HCT116 (cell line): ENCODE results near the gene THSD4. TPM values are rescaled to one million over a fixed set of nuclear protein-coding genes. Genes with fewer than 3 reads are reported as not detected.

ENCODE experiments used
- ATAC-seq: fragments of 200-7000 bp; cut with Tn5 transposase; 2 replicates; pipeline ENCODE4 v1.9.1; 2020; ENCODE audit warnings: mild to moderate bottlenecking, moderate library complexity
- BruUV-seq: library from RNA; stranded (reverse); fragments of 400-500 nt; replicated peaks from 2 replicates; lab custom pipeline; 2021; lab: Mats Ljungman, UMichigan
- CTCF ChIA-PET: fragments of 300-600 bp; sonication (Branson Sonifier 250); formaldehyde crosslinking; loops from one replicate; lab custom pipeline; 2021; ENCODE audit warnings: antibody characterized with exemption; lab: Charles Lee
- POLR2A ChIA-PET: fragments of 300-600, 350-600 bp; sonication (Branson Sonifier 250); formaldehyde crosslinking; loops from one replicate; lab custom pipeline; 2021; ENCODE audit warnings: antibody characterized with exemption; lab: Charles Lee
- RAD21 ChIA-PET, 2 experiments: fragments of 300-600 bp; sonication (Branson Sonifier 250); formaldehyde crosslinking; loops; one replicate each; lab custom pipeline; 2023; ENCODE audit warnings: low total read pairs in 2 of 2; ENCODE audit not compliant: uncharacterized antibody in 2 of 2, unreplicated experiment in 2 of 2, low non-redundant PET in 1 of 2; lab: Charles Lee
- DNase-seq: peaks from one replicate; pipeline ENCODE4 v3.0.0-alpha.2; 2010; ENCODE audit warnings: low read depth, low spot score
- H2AFZ ChIP-seq: fragments of 200-600 bp; shearing (Covaris generic), sonication (generic); 2 replicates; pipeline ENCODE4 v1.6.1; 2017; ENCODE audit warnings: low read depth, mixed run types, mixed read lengths, antibody characterized with exemption, low read length; ENCODE audit not compliant: poor library complexity, severe bottlenecking
- H3K27ac ChIP-seq: 2 replicates; pipeline ENCODE4 v1.5.1; 2012; ENCODE audit warnings: low read depth, low read length
- H3K27me3 ChIP-seq: fragments of 200-600 bp; sonication (generic); 2 replicates; pipeline ENCODE4 v1.6.1; 2016; ENCODE audit warnings: mixed run types, low read length, mixed read lengths; ENCODE audit not compliant: insufficient read depth
- H3K36me3 ChIP-seq, 2 experiments: fragments of 200-500 bp in 1 of 2; fragments of 200-600 bp in 1 of 2; sonication (Bioruptor generic) in 1 of 2; sonication (generic) in 1 of 2; 2 replicates each; pipeline versions ENCODE4 v1.5.1 to v1.6.1; 2014 to 2016; ENCODE audit warnings: low read length in 2 of 2, inconsistent platforms in 1 of 2, mixed read lengths in 1 of 2, mixed run types in 1 of 2; ENCODE audit not compliant: insufficient read depth in 2 of 2, control insufficient read depth in 1 of 2
- H3K4me1 ChIP-seq, 2 experiments: fragments of 200-600 bp in 1 of 2; sonication (generic) in 1 of 2; 2 replicates each; pipeline versions ENCODE4 v1.5.1 to v1.6.1; 2012 to 2017; ENCODE audit warnings: low read length in 2 of 2, inconsistent platforms in 1 of 2, mild to moderate bottlenecking in 1 of 2, mixed read lengths in 1 of 2, mixed run types in 1 of 2, moderate library complexity in 1 of 2; ENCODE audit not compliant: insufficient read depth in 2 of 2, control insufficient read depth in 1 of 2
- H3K4me2 ChIP-seq: fragments of 200-600 bp; sonication (generic); 2 replicates; pipeline ENCODE4 v1.6.1; 2017; ENCODE audit warnings: mixed run types, low read length, mixed read lengths
- H3K4me3 ChIP-seq, 2 experiments: fragments of 200-600 bp in 1 of 2; sonication (generic) in 1 of 2; replicated peaks in 1 of 2; 2 replicates each; pipeline ENCODE4 v1.5.1; 2011 to 2016; ENCODE audit warnings: low read length in 2 of 2, control low read depth in 1 of 2, low read depth in 1 of 2, mild to moderate bottlenecking in 1 of 2, mixed read lengths in 1 of 2, mixed run types in 1 of 2
- H3K79me2 ChIP-seq: fragments of 200-600 bp; sonication (generic); 2 replicates; pipeline ENCODE4 v1.6.1; 2017; ENCODE audit warnings: mild to moderate bottlenecking, mixed run types, low read length, moderate library complexity, mixed read lengths; ENCODE audit not compliant: insufficient read depth
- H3K9ac ChIP-seq: fragments of 200-600 bp; sonication (generic); 2 replicates; pipeline ENCODE4 v1.6.1; 2016; ENCODE audit warnings: low read length, mixed read lengths
- H3K9me2 ChIP-seq: fragments of 200-600 bp; sonication (generic), shearing (Covaris generic); 2 replicates; pipeline ENCODE4 v1.6.1; 2017; ENCODE audit warnings: mixed run types, mild to moderate bottlenecking, moderate library complexity; ENCODE audit not compliant: insufficient read depth
- H3K9me3 ChIP-seq, 2 experiments: fragments of 200-500 bp in 1 of 2; fragments of 200-600 bp in 1 of 2; sonication (Bioruptor generic) in 1 of 2; sonication (generic) in 1 of 2; 2 replicates each; pipeline ENCODE4 v1.6.1; 2014 to 2017; ENCODE audit warnings: low read length in 2 of 2, mixed read lengths in 2 of 2, inconsistent platforms in 1 of 2, low read depth in 1 of 2, mild to moderate bottlenecking in 1 of 2, mixed run types in 1 of 2, moderate library complexity in 1 of 2; ENCODE audit not compliant: control insufficient read depth in 1 of 2, insufficient read depth in 1 of 2
- H4K20me1 ChIP-seq: fragments of 200-600 bp; sonication (generic), shearing (Covaris generic); 2 replicates; pipeline ENCODE4 v1.6.1; 2017; ENCODE audit warnings: mixed run types, mild to moderate bottlenecking, moderate library complexity; ENCODE audit not compliant: insufficient read depth
- CBX3 ChIP-seq: IDR thresholded peaks from 2 replicates; pipeline ENCODE4 v1.6.1; 2012; ENCODE audit warnings: low read depth
- CEBPB ChIP-seq: IDR thresholded peaks from 2 replicates; pipeline ENCODE4 v1.6.1; 2012; ENCODE audit warnings: low read depth
- EGR1 ChIP-seq: IDR thresholded peaks from 2 replicates; pipeline ENCODE4 v1.6.1; 2012; ENCODE audit warnings: low read depth
- ELF1 ChIP-seq: IDR thresholded peaks from 2 replicates; pipeline ENCODE4 v1.6.1; 2012; ENCODE audit warnings: low read depth, borderline replicate concordance
- EZH2 ChIP-seq: fragments of 200-600 bp; sonication (generic); IDR thresholded peaks from 2 replicates; pipeline ENCODE4 v1.6.1; 2017; ENCODE audit warnings: antibody characterized with exemption, mixed run types
- EZH2phosphoT487 ChIP-seq: fragments of 200-600 bp; IDR thresholded peaks from 2 replicates; pipeline ENCODE4 v1.6.1; 2018; ENCODE audit warnings: antibody characterized with exemption, borderline replicate concordance
- FOSL1 ChIP-seq: IDR thresholded peaks from 2 replicates; pipeline ENCODE4 v1.6.1; 2012; ENCODE audit warnings: low read depth
- JUND ChIP-seq: IDR thresholded peaks from 2 replicates; pipeline ENCODE4 v1.6.1; 2012
- RAD21 ChIP-seq: IDR thresholded peaks from 2 replicates; pipeline ENCODE4 v1.6.1; 2012; ENCODE audit warnings: low read depth, mild to moderate bottlenecking
- SP1 ChIP-seq: IDR thresholded peaks from 2 replicates; pipeline ENCODE4 v1.6.1; 2012; ENCODE audit warnings: low read depth
- TCF7L2 ChIP-seq: IDR thresholded peaks from 2 replicates; pipeline ENCODE4 v1.7.0; 2011; ENCODE audit warnings: borderline replicate concordance, inconsistent platforms; ENCODE audit not compliant: insufficient read depth, insufficient read length; ENCODE audit errors: extremely low read depth
- ZFX ChIP-seq: fragments of 450-650 bp; IDR thresholded peaks from 2 replicates; pipeline ENCODE4 v1.6.1; 2017
- ZNF274 ChIP-seq: fragments of 200-500 bp; sonication (Bioruptor generic); IDR thresholded peaks from 2 replicates; pipeline ENCODE4 v1.6.1; 2014; ENCODE audit warnings: mild to moderate bottlenecking, low read depth, low read length, inconsistent platforms
- intact Hi-C: fragments of 100-400 bp; cut with micrococcal nuclease; formaldehyde crosslinking; loops from 2 replicates; pipeline ENCODE4 v1.10.0; 2022
- total RNA-seq: library from RNA; stranded (reverse); gene quantifications from one replicate; pipeline ENCODE4 v1.2.1, GENCODE V29; 2021; ENCODE audit not compliant: unreplicated experiment
- TF ChIP-seq, protein P1 (sequence below), 3 experiments: fragments of 200-600 bp in 1 of 3; sonication (generic) in 1 of 3; IDR thresholded peaks in 2 of 3; conservative IDR thresholded peaks in 1 of 3; 2 replicates each; pipeline ENCODE4 v1.5.1; 2012 to 2017; ENCODE audit warnings: low read depth in 2 of 3, low read length in 2 of 3, antibody characterized with exemption in 1 of 3, borderline replicate concordance in 1 of 3, control low read depth in 1 of 3, mild to moderate bottlenecking in 1 of 3, mixed read lengths in 1 of 3, mixed run types in 1 of 3, moderate library complexity in 1 of 3; ENCODE audit not compliant: insufficient read depth in 1 of 3
- TF ChIP-seq, protein P2 (sequence below): IDR thresholded peaks from 2 replicates; pipeline ENCODE4 v1.6.1; 2011; ENCODE audit warnings: mild to moderate bottlenecking, low read length, moderate library complexity; ENCODE audit not compliant: insufficient replicate concordance; ENCODE audit errors: extremely low read depth

THSD4 gene
- total RNA-seq, 1 experiment from 2014 or later = 30.5 TPM

DNA sequence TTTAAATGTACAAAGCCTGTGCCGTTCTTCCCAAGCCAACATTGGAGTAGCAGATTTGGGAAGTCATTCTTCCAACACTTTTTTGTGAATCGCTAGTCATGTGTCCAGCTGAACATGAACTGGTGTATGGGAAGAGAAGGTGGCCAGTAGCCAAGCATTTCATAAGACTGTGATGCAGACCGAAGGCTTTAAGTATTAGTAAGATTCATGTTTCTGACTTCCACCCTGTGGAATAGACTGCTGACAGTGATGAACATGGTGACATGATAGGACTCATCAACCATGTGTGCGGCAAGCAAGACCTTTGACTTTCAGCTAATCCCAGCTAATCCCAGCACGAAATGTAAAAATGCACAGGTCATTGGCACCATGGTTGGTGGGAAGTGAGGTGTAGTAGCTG lies 48.3 kb upstream of the THSD4 start:
- Histone ChIP-seq H3K27ac (no peak overlapping the region), H3K4me1 (no peaks in the 10 kb centered on the region), H3K4me2 (no peak overlapping the region), H3K9ac (no peak overlapping the region), H3K9me2 (no peaks in the 10 kb centered on the region), H3K79me2 (no peaks in the 10 kb centered on the region), H3K9me3 (no peaks in the 10 kb centered on the region), H2AFZ (no peak overlapping the region), H3K27me3 (no peaks in the 10 kb centered on the region), H3K36me3 (no peaks in the 10 kb centered on the region), H3K4me3 (no peak overlapping the region), H4K20me1 (no peaks in the 10 kb centered on the region)
- CTCF ChIA-PET = no interaction called here
- POLR2A ChIA-PET = no interaction called here
- no peak for ATAC-seq
- intact Hi-C loops = no loop called here
- TF ChIP-seq SP1 = no peak
- no peak for TF ChIP-seq EZH2
- TF ChIP-seq CBX3 = no peak
- TF ChIP-seq, protein P1, sequence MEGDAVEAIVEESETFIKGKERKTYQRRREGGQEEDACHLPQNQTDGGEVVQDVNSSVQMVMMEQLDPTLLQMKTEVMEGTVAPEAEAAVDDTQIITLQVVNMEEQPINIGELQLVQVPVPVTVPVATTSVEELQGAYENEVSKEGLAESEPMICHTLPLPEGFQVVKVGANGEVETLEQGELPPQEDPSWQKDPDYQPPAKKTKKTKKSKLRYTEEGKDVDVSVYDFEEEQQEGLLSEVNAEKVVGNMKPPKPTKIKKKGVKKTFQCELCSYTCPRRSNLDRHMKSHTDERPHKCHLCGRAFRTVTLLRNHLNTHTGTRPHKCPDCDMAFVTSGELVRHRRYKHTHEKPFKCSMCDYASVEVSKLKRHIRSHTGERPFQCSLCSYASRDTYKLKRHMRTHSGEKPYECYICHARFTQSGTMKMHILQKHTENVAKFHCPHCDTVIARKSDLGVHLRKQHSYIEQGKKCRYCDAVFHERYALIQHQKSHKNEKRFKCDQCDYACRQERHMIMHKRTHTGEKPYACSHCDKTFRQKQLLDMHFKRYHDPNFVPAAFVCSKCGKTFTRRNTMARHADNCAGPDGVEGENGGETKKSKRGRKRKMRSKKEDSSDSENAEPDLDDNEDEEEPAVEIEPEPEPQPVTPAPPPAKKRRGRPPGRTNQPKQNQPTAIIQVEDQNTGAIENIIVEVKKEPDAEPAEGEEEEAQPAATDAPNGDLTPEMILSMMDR (IDR thresholded peaks at IDR 0.05 in 2 of 3, conservative IDR thresholded peaks at IDR 0.05 in 1 of 3; ENCODE audit: borderline replicate concordance in 1 of 3, insufficient read depth in 1 of 3, low read depth in 2 of 3, low read length in 2 of 3) = no peak
- TF ChIP-seq ZNF274 = no peak
- no peak for TF ChIP-seq JUND
- TF ChIP-seq RAD21 = no peak
- RAD21 ChIA-PET = no interaction called here
- no peak for DNase-seq
- no TSS peak for BruUV-seq

DNA sequence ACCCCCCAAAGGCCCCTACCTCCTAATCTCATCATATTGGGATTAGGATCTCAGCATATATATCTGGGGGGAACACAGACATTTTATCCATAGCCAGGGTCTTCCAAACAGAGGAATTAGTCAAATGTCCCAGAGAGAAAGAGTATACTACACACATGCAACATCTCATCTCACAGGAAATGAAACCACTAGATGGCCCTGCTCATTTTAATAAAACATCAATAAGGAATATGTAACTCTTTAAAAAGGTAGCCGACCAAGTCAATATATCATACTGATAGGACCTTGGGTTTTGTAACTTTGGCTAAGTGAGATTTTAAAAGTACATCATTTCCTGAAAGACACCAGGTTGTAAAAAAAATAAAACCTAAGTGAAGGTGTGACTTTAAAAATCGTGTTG lies 45.6 kb upstream of the THSD4 start:
- H3K9me2 ChIP-seq = no peaks in the 10 kb centered on the region
- H3K4me1 ChIP-seq = no peaks in the 10 kb centered on the region
- H3K36me3 ChIP-seq = no peaks in the 10 kb centered on the region
- no peak overlapping the region for H3K4me2 ChIP-seq
- H3K79me2 ChIP-seq = no peaks in the 10 kb centered on the region
- H3K9me3 ChIP-seq = no peaks in the 10 kb centered on the region
- CTCF ChIA-PET = no interaction called here
- ATAC-seq (no peak), DNase-seq (no peak)
- no peak overlapping the region for H3K27ac ChIP-seq
- no peak overlapping the region for H2AFZ ChIP-seq
- no peak overlapping the region for H3K9ac ChIP-seq
- POLR2A ChIA-PET = no interaction called here
- intact Hi-C loops = no loop called here
- no peak overlapping the region for H3K4me3 ChIP-seq
- no peaks in the 10 kb centered on the region for H4K20me1 ChIP-seq
- BruUV-seq = no TSS peak
- RAD21 ChIA-PET = no interaction called here
- H3K27me3 ChIP-seq = no peaks in the 10 kb centered on the region
- no peak for TF ChIP-seq ZFX
- TF ChIP-seq SP1 = no peak
- TF ChIP-seq FOSL1 = no peak
- TF ChIP-seq ELF1 = no peak
- no peak for TF ChIP-seq TCF7L2
- peak; percentile 31; the same call in 1 of the 2 replicates for TF ChIP-seq RAD21
- TF ChIP-seq EGR1 = no peak
- TF ChIP-seq, protein P2, sequence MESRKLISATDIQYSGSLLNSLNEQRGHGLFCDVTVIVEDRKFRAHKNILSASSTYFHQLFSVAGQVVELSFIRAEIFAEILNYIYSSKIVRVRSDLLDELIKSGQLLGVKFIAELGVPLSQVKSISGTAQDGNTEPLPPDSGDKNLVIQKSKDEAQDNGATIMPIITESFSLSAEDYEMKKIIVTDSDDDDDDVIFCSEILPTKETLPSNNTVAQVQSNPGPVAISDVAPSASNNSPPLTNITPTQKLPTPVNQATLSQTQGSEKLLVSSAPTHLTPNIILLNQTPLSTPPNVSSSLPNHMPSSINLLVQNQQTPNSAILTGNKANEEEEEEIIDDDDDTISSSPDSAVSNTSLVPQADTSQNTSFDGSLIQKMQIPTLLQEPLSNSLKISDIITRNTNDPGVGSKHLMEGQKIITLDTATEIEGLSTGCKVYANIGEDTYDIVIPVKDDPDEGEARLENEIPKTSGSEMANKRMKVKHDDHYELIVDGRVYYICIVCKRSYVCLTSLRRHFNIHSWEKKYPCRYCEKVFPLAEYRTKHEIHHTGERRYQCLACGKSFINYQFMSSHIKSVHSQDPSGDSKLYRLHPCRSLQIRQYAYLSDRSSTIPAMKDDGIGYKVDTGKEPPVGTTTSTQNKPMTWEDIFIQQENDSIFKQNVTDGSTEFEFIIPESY = no peak
- no peak for TF ChIP-seq EZH2phosphoT487
- TF ChIP-seq CEBPB = no peak
- no peak for TF ChIP-seq CBX3
